ENCODE measurements around the gene CFAP61.

DNA sequence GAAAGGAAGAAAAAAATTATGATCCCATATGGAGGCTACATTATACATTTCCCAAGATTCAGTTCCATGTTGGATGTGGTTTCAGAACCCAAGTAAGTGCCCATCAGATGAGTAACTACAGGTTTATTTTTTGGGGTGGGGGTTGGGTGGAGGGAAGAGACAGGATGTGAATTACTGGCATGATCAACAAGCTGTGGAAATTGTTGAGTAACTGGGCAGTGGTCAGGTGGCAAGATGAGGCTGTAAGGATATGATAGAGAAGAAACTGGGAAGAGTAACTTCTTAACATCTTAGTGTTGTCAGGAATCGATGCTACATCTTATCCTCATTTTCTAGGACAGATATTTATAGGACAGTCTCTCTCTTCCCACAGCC, 153.5 kb downstream of the CFAP61 start:
- TF ChIP-seq EZH2 (IDR thresholded peaks at IDR 0.05; ENCODE audit: low read length, unreplicated experiment), result no peak
- TF ChIP-seq, protein P1, sequence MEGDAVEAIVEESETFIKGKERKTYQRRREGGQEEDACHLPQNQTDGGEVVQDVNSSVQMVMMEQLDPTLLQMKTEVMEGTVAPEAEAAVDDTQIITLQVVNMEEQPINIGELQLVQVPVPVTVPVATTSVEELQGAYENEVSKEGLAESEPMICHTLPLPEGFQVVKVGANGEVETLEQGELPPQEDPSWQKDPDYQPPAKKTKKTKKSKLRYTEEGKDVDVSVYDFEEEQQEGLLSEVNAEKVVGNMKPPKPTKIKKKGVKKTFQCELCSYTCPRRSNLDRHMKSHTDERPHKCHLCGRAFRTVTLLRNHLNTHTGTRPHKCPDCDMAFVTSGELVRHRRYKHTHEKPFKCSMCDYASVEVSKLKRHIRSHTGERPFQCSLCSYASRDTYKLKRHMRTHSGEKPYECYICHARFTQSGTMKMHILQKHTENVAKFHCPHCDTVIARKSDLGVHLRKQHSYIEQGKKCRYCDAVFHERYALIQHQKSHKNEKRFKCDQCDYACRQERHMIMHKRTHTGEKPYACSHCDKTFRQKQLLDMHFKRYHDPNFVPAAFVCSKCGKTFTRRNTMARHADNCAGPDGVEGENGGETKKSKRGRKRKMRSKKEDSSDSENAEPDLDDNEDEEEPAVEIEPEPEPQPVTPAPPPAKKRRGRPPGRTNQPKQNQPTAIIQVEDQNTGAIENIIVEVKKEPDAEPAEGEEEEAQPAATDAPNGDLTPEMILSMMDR (conservative IDR thresholded peaks at IDR 0.05; ENCODE audit: low read depth, low read length), result no peak
